ENCODE measurements around the gene ERP29. TPM values are rescaled to one million over a fixed set of nuclear protein-coding genes. Genes with fewer than 3 reads are reported as not detected.
A peak's percentile ranks its signal among the peaks of the same experiment; 100 is the strongest.

The ERP29 gene
- 100 to 1,000 TPM in 1 of 2 donors, 10 to 100 TPM in 1; 60.9 to 115 TPM for total RNA-seq
- polyA plus RNA-seq: 100 to 1,000 TPM; 115 to 150 TPM
- long read RNA-seq, donor 1, transcript ERP29-201 (3 exons, 1,735 nt): major isoform, 95 of 123 reads
- long read RNA-seq, donor 1, transcript ERP29-202 (2 exons, 1,333 nt): minor isoform, 27 of 123 reads
- long read RNA-seq, donor 1, partial matches to known transcripts: 0 of 123 reads
- long read RNA-seq, donor 1, other reads (novel, unspliced or antisense): 0 of 123 reads
- long read RNA-seq, donor 2, transcript ERP29-201 (3 exons, 1,735 nt): major isoform, 33 of 72 reads
- long read RNA-seq, donor 2, transcript ERP29-202 (2 exons, 1,333 nt): minor isoform, 13 of 72 reads
- long read RNA-seq, donor 2, partial matches to known transcripts: 26 of 72 reads
- long read RNA-seq, donor 2, other reads (novel, unspliced or antisense): 0 of 72 reads
- long read RNA-seq, donor 3, transcript ERP29-202 (2 exons, 1,333 nt): minor isoform, 11 of 57 reads
- long read RNA-seq, donor 3, transcript ERP29-201 (3 exons, 1,735 nt): major isoform, 46 of 57 reads
- long read RNA-seq, donor 3, partial matches to known transcripts: 0 of 57 reads
- long read RNA-seq, donor 3, other reads (novel, unspliced or antisense): 0 of 57 reads
- long read RNA-seq, donor 4, transcript ERP29-202 (2 exons, 1,333 nt): minor isoform, 9 of 41 reads
- long read RNA-seq, donor 4, transcript ERP29-201 (3 exons, 1,735 nt): major isoform, 32 of 41 reads
- long read RNA-seq, donor 4, partial matches to known transcripts: 0 of 41 reads
- long read RNA-seq, donor 4, other reads (novel, unspliced or antisense): 0 of 41 reads
- long read RNA-seq, donor 5, transcript ERP29-201 (3 exons, 1,735 nt): major isoform, 105 of 149 reads
- long read RNA-seq, donor 5, transcript ERP29-202 (2 exons, 1,333 nt): minor isoform, 23 of 149 reads
- long read RNA-seq, donor 5, partial matches to known transcripts: 20 of 149 reads
- long read RNA-seq, donor 5, other reads (novel, unspliced or antisense): 0 of 149 reads

GRCh38 chr12:112012775-112013600 is at the start of gene ERP29, which contains the start of gene TMEM116:
Gene ERP29, plus strand, starts transcription at chr12:112013426. Its CDS starts 40 bp downstream, at chr12:112013466.
Gene TMEM116, minus strand, starts transcription at chr12:112013165. Its CDS starts 7,895 bp downstream, at chr12:112005270.
- peaks cover 0 to 9% (median 6%) of the 10 kb centered on the region in 4 donors for H3K36me3 ChIP-seq (ENCODE audit: control insufficient read depth in 4 of 4, insufficient read depth in 4 of 4, low read length in 4 of 4)
- H3K9me3 ChIP-seq (ENCODE audit: control insufficient read depth in 4 of 4, insufficient read depth in 3 of 4, low read length in 3 of 4): no peaks in the 10 kb centered on the region
- no peaks in the 10 kb centered on the region for H3K27me3 ChIP-seq (ENCODE audit: control insufficient read depth in 3 of 3, insufficient read depth in 3 of 3, low read length in 2 of 3)
- peak; percentile 99 to 100 (median 100) for DNase-seq
- 1% methylated on average over 63 to 67 of the region's 67 CpGs for WGBS, 2 donors
- peaks cover 4 to 24% (median 12%) of the 10 kb centered on the region in 5 donors for H3K4me1 ChIP-seq (ENCODE audit: control insufficient read depth in 5 of 5, insufficient read depth in 5 of 5, low read length in 5 of 5)
- ATAC-seq (ENCODE audit: insufficient read depth, low FRiP score): peak; percentile 92
- H3K9ac ChIP-seq (ENCODE audit: insufficient read depth in 1 of 2, low read length in 2 of 2): peak within 1 kb of the TSS; percentile 88 to 94
- TF ChIP-seq CTCF (IDR thresholded peaks at IDR 0.05; ENCODE audit: control extremely low read depth, extremely low read depth): peak; percentile 40
- peak within 1 kb of the TSS; percentile 93 to 97 for H3K27ac ChIP-seq (ENCODE audit: low read depth in 1 of 2, low read length in 1 of 2)
- peak within 1 kb of the TSS; percentile 88 for H3K4me3 ChIP-seq

- ATAC-seq (ENCODE audit: insufficient read depth, low FRiP score): no peak
- H3K9me3 ChIP-seq (ENCODE audit: control insufficient read depth in 4 of 4, insufficient read depth in 3 of 4, low read length in 3 of 4): peaks cover 0 to under 1% (median 0%) of the 10 kb centered on the region in 4 donors
- no peak overlapping the region for H3K9ac ChIP-seq (ENCODE audit: insufficient read depth in 1 of 2, low read length in 2 of 2)
- H3K36me3 ChIP-seq (ENCODE audit: control insufficient read depth in 4 of 4, insufficient read depth in 4 of 4, low read length in 4 of 4): no peaks in the 10 kb centered on the region
- peak overlapping the region in 1 of 2 donors; percentile 47 for H3K27ac ChIP-seq (ENCODE audit: low read depth in 1 of 2, low read length in 1 of 2)
- peaks cover 0 to 2% (median 0%) of the 10 kb centered on the region in 5 donors for H3K4me1 ChIP-seq (ENCODE audit: control insufficient read depth in 5 of 5, insufficient read depth in 5 of 5, low read length in 5 of 5)
- no peaks in the 10 kb centered on the region for H3K27me3 ChIP-seq (ENCODE audit: control insufficient read depth in 3 of 3, insufficient read depth in 3 of 3, low read length in 2 of 3)
- TF ChIP-seq CTCF (IDR thresholded peaks at IDR 0.05; ENCODE audit: control extremely low read depth, extremely low read depth): no peak
- H3K4me3 ChIP-seq: no peak overlapping the region
- peak in 2 of 3 donors; percentile 46 to 73 for DNase-seq
- WGBS, 2 donors: 70 to 93% methylated on average over 1 of the region's 1 CpG
These were observed 48.3 kb upstream of the ERP29 start for GRCh38 chr12:111964935-111965334.

GRCh38 chr12:111971800-111972199 is 41.4 kb upstream of the ERP29 start:
- Histone ChIP-seq H3K9ac (ENCODE audit: insufficient read depth in 1 of 2, low read length in 2 of 2) (no peak overlapping the region), H3K4me3 (no peak overlapping the region), H3K9me3 (ENCODE audit: control insufficient read depth in 4 of 4, insufficient read depth in 3 of 4, low read length in 3 of 4) (peaks cover 0 to 3% (median 0%) of the 10 kb centered on the region in 4 donors), H3K27ac (ENCODE audit: low read depth in 1 of 2, low read length in 1 of 2) (no peak overlapping the region), H3K27me3 (ENCODE audit: control insufficient read depth in 3 of 3, insufficient read depth in 3 of 3, low read length in 2 of 3) (no peaks in the 10 kb centered on the region), H3K4me1 (ENCODE audit: control insufficient read depth in 5 of 5, insufficient read depth in 5 of 5, low read length in 5 of 5) (peaks cover 0 to 2% (median 0%) of the 10 kb centered on the region in 5 donors), H3K36me3 (ENCODE audit: control insufficient read depth in 4 of 4, insufficient read depth in 4 of 4, low read length in 4 of 4) (peaks cover 0 to 4% (median 0%) of the 10 kb centered on the region in 4 donors)
- no peak for ATAC-seq (ENCODE audit: insufficient read depth, low FRiP score)
- DNase-seq: no peak
- no peak for TF ChIP-seq CTCF (IDR thresholded peaks at IDR 0.05; ENCODE audit: control extremely low read depth, extremely low read depth)

Data from lung (tissue), 16 donors.